Dendritic cell treated with granulocyte-macrophage colony-stimulating factor and Interleukin-4, amounts not matched to agents 40 ng/mL and 50 ng/mL, for 4 days (primary cell): ENCODE results near the gene LDB2.

Source experiments
- H3K27ac Mint-ChIP-seq: one replicate; pipeline ENCODE4 v1.8.0; 2022; ENCODE audit warnings: mild to moderate bottlenecking, mixed read lengths
- H3K27me3 Mint-ChIP-seq: one replicate; pipeline ENCODE4 v1.8.0; 2022; ENCODE audit warnings: mild to moderate bottlenecking, mixed read lengths
- H3K36me3 Mint-ChIP-seq: one replicate; pipeline ENCODE4 v1.8.0; 2022; ENCODE audit warnings: low read depth, mixed read lengths
- H3K4me1 Mint-ChIP-seq: one replicate; pipeline ENCODE4 v1.8.0; 2022; ENCODE audit warnings: low read depth, mixed read lengths
- H3K4me3 Mint-ChIP-seq: one replicate; pipeline ENCODE4 v1.8.0; 2022; ENCODE audit warnings: mild to moderate bottlenecking, moderate library complexity, mixed read lengths
- H3K9me3 Mint-ChIP-seq: one replicate; pipeline ENCODE4 v1.8.0; 2022; ENCODE audit warnings: mixed read lengths
- intact Hi-C: fragments of 100-400 bp; cut with micrococcal nuclease; formaldehyde crosslinking; loops from one replicate; pipeline ENCODE4 v1.15.0; 2022

LDB2 gene

GRCh38 chr4:16714191-16714590 lies 184.3 kb downstream of the LDB2 start:
- Mint-ChIP-seq H3K27me3 (no peaks in the 10 kb centered on the region), H3K36me3 (no peaks in the 10 kb centered on the region), H3K27ac (no peak overlapping the region), H3K4me1 (no peaks in the 10 kb centered on the region), H3K9me3 (no peaks in the 10 kb centered on the region), H3K4me3 (no peak overlapping the region)
- intact Hi-C loops: no loop called here

GRCh38 chr4:16713696-16714095 lies 184.7 kb downstream of the LDB2 start:
- Mint-ChIP-seq H3K4me1 (no peaks in the 10 kb centered on the region), H3K4me3 (no peak overlapping the region), H3K36me3 (no peaks in the 10 kb centered on the region), H3K27me3 (no peaks in the 10 kb centered on the region), H3K27ac (no peak overlapping the region), H3K9me3 (no peaks in the 10 kb centered on the region)
- intact Hi-C loops: no loop called here

GRCh38 chr4:16713271-16713670 lies 185.2 kb downstream of the LDB2 start:
- Mint-ChIP-seq H3K27me3 (no peaks in the 10 kb centered on the region), H3K4me1 (no peaks in the 10 kb centered on the region), H3K27ac (no peak overlapping the region), H3K36me3 (no peaks in the 10 kb centered on the region), H3K4me3 (no peak overlapping the region), H3K9me3 (no peaks in the 10 kb centered on the region)
- intact Hi-C loops: no loop called here

GRCh38 chr4:16710198-16710597 lies 188.2 kb downstream of the LDB2 start:
- no peak overlapping the region for H3K4me3 Mint-ChIP-seq
- no peaks in the 10 kb centered on the region for H3K36me3 Mint-ChIP-seq
- intact Hi-C loops: no loop called here
- no peak overlapping the region for H3K27ac Mint-ChIP-seq
- H3K27me3 Mint-ChIP-seq: no peaks in the 10 kb centered on the region
- H3K9me3 Mint-ChIP-seq: no peaks in the 10 kb centered on the region
- no peaks in the 10 kb centered on the region for H3K4me1 Mint-ChIP-seq

- Mint-ChIP-seq H3K9me3 (no peaks in the 10 kb centered on the region), H3K36me3 (no peaks in the 10 kb centered on the region), H3K27me3 (no peaks in the 10 kb centered on the region), H3K4me1 (no peaks in the 10 kb centered on the region), H3K4me3 (no peak overlapping the region), H3K27ac (no peak overlapping the region)
- intact Hi-C loops: no loop called here
Measured at GRCh38 chr4:16707874-16708273, 190.6 kb downstream of the LDB2 start.

- intact Hi-C loops: no loop called here
- no peaks in the 10 kb centered on the region for H3K9me3 Mint-ChIP-seq
- H3K27ac Mint-ChIP-seq: no peak overlapping the region
- no peak overlapping the region for H3K4me3 Mint-ChIP-seq
- no peaks in the 10 kb centered on the region for H3K27me3 Mint-ChIP-seq
- no peaks in the 10 kb centered on the region for H3K4me1 Mint-ChIP-seq
- no peaks in the 10 kb centered on the region for H3K36me3 Mint-ChIP-seq
Measured at GRCh38 chr4:16706251-16706650, 192.2 kb downstream of the LDB2 start.

- H3K27me3 Mint-ChIP-seq: no peaks in the 10 kb centered on the region
- no peaks in the 10 kb centered on the region for H3K4me1 Mint-ChIP-seq
- no peak overlapping the region for H3K4me3 Mint-ChIP-seq
- no peak overlapping the region for H3K27ac Mint-ChIP-seq
- no peaks in the 10 kb centered on the region for H3K9me3 Mint-ChIP-seq
- H3K36me3 Mint-ChIP-seq: no peaks in the 10 kb centered on the region
- intact Hi-C loops: no loop called here
Measured at GRCh38 chr4:16705341-16705740, 193.1 kb downstream of the LDB2 start.

- H3K4me1 Mint-ChIP-seq: no peaks in the 10 kb centered on the region
Measured at GRCh38 chr4:16704489-16704888, 194.0 kb downstream of the LDB2 start.

GRCh38 chr4:16695896-16696295 lies 202.5 kb downstream of the LDB2 start:
- Mint-ChIP-seq H3K27ac (no peak overlapping the region), H3K4me1 (no peaks in the 10 kb centered on the region), H3K36me3 (no peaks in the 10 kb centered on the region), H3K27me3 (no peaks in the 10 kb centered on the region), H3K9me3 (no peaks in the 10 kb centered on the region), H3K4me3 (no peak overlapping the region)
- intact Hi-C loops: no loop called here

More at GRCh38 chr4:16704489-16704888, 194.0 kb downstream of the LDB2 start:
- H3K36me3 Mint-ChIP-seq: no peaks in the 10 kb centered on the region
- no peak overlapping the region for H3K27ac Mint-ChIP-seq
- H3K27me3 Mint-ChIP-seq: no peaks in the 10 kb centered on the region
- intact Hi-C loops: no loop called here
- H3K4me3 Mint-ChIP-seq: no peak overlapping the region
- H3K9me3 Mint-ChIP-seq: no peaks in the 10 kb centered on the region

GRCh38 chr4:16694884-16695276 lies 203.6 kb downstream of the LDB2 start:
- no peaks in the 10 kb centered on the region for H3K36me3 Mint-ChIP-seq

GRCh38 chr4:16694173-16694883 lies 204.1 kb downstream of the LDB2 start:
- intact Hi-C loops: no loop called here
- no peak overlapping the region for H3K27ac Mint-ChIP-seq
- no peaks in the 10 kb centered on the region for H3K36me3 Mint-ChIP-seq
- no peak overlapping the region for H3K4me3 Mint-ChIP-seq
- H3K27me3 Mint-ChIP-seq: no peaks in the 10 kb centered on the region
- peaks cover 5% of the 10 kb centered on the region for H3K9me3 Mint-ChIP-seq
- no peaks in the 10 kb centered on the region for H3K4me1 Mint-ChIP-seq

More at GRCh38 chr4:16694884-16695276, 203.6 kb downstream of the LDB2 start:
- H3K4me3 Mint-ChIP-seq: no peak overlapping the region
- no peak overlapping the region for H3K27ac Mint-ChIP-seq
- no peaks in the 10 kb centered on the region for H3K4me1 Mint-ChIP-seq
- no peaks in the 10 kb centered on the region for H3K27me3 Mint-ChIP-seq
- H3K9me3 Mint-ChIP-seq: peaks cover 4% of the 10 kb centered on the region
- intact Hi-C loops: no loop called here

GRCh38 chr4:16693641-16694040 lies 204.8 kb downstream of the LDB2 start:
- no peaks in the 10 kb centered on the region for H3K36me3 Mint-ChIP-seq
- H3K4me1 Mint-ChIP-seq: no peaks in the 10 kb centered on the region
- H3K4me3 Mint-ChIP-seq: no peak overlapping the region
- H3K27me3 Mint-ChIP-seq: no peaks in the 10 kb centered on the region
- intact Hi-C loops: no loop called here
- H3K9me3 Mint-ChIP-seq: peaks cover 8% of the 10 kb centered on the region
- no peak overlapping the region for H3K27ac Mint-ChIP-seq

GRCh38 chr4:16692961-16693506 lies 205.4 kb downstream of the LDB2 start:
- Mint-ChIP-seq H3K36me3 (no peaks in the 10 kb centered on the region), H3K4me3 (no peak overlapping the region), H3K9me3 (peaks cover 10% of the 10 kb centered on the region), H3K4me1 (no peaks in the 10 kb centered on the region), H3K27me3 (no peaks in the 10 kb centered on the region), H3K27ac (no peak overlapping the region)
- intact Hi-C loops: no loop called here

- intact Hi-C loops: no loop called here
- peaks cover 10% of the 10 kb centered on the region for H3K9me3 Mint-ChIP-seq
- no peaks in the 10 kb centered on the region for H3K27me3 Mint-ChIP-seq
- H3K27ac Mint-ChIP-seq: no peak overlapping the region
- no peaks in the 10 kb centered on the region for H3K4me1 Mint-ChIP-seq
- H3K4me3 Mint-ChIP-seq: no peak overlapping the region
- H3K36me3 Mint-ChIP-seq: no peaks in the 10 kb centered on the region
Measured at GRCh38 chr4:16692524-16692923, 205.9 kb downstream of the LDB2 start.

- Mint-ChIP-seq H3K36me3 (no peaks in the 10 kb centered on the region), H3K4me3 (no peak overlapping the region), H3K9me3 (peaks cover 10% of the 10 kb centered on the region), H3K27ac (no peak overlapping the region), H3K27me3 (no peaks in the 10 kb centered on the region), H3K4me1 (no peaks in the 10 kb centered on the region)
- intact Hi-C loops: no loop called here
Measured at GRCh38 chr4:16692046-16692445, 206.4 kb downstream of the LDB2 start.
